Measurements from ENCODE around the gene KLF5. TPM values are rescaled to one million over a fixed set of nuclear protein-coding genes. Genes with fewer than 3 reads are reported as not detected.

The KLF5 gene
- total and polyA plus RNA-seq, 9 donors, result 2.1 to 45.7 (median 6.9) TPM

DNA sequence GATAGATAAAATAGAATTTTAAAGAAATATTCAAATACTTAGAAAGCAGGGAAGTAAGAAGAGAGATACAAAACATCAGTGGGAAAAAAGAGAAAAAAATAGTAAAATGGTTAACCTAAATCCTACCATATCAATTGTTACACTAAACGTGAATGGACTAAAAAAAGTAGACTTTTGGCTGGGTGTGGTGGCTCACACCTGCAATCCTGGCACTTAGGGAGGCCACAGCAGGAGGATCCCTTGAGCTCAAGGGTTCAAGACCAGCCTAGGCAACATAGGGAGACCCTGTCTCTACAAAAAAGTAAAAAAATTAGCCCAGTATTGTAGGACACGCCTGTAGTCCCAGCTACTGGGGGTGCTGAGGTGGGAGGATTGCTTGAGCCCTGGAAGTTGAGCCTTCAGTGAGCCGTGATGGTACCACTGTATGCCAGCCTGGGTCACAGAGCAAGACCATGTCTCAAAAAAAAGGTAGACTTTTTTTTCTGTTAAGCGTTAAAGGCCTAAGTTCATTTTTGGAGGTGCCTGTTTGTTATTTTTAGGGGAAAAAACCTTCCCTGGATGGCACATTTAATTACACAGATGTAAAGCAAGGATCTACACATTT lies 29.6 kb downstream of the KLF5 start:
- whole genome bisulfite sequencing, 3 donors, result 82 to 93% (median 83%) methylated on average over 4 of the region's 4 CpGs
- DNase-seq, result no peak
- no peak overlapping the region for H3K4me3 ChIP-seq

DNA sequence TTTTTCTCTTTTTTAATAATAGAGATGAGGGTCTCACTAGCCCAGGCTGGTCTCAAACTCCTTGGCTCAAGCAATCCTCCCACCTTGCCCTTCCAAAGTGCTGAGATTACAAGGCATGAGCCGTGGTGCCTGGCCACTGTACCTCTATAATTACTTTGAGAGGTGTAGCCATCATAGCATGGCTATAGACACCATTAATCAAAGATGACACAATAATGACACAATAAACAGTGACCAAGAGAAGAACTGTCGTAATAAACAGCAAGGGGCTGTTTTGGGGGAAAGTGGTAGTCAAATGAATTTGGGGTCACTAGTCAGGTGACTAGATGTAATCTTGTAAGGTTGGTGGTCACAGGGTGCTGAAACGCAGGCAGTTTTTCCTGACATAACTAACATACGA lies 30.4 kb downstream of the KLF5 start:
- H3K9me3 ChIP-seq, result peaks cover 0 to 4% of the 10 kb centered on the region in 2 donors
- no peaks in the 10 kb centered on the region for H3K27me3 ChIP-seq
- no peaks in the 10 kb centered on the region for H3K4me1 ChIP-seq (ENCODE audit: insufficient read depth)
- H3K36me3 ChIP-seq, result no peaks in the 10 kb centered on the region
- DNase-seq, result no peak
- WGBS, 3 donors, result 80 to 93% (median 88%) methylated on average over 4 of the region's 4 CpGs
- TF ChIP-seq, protein P1, sequence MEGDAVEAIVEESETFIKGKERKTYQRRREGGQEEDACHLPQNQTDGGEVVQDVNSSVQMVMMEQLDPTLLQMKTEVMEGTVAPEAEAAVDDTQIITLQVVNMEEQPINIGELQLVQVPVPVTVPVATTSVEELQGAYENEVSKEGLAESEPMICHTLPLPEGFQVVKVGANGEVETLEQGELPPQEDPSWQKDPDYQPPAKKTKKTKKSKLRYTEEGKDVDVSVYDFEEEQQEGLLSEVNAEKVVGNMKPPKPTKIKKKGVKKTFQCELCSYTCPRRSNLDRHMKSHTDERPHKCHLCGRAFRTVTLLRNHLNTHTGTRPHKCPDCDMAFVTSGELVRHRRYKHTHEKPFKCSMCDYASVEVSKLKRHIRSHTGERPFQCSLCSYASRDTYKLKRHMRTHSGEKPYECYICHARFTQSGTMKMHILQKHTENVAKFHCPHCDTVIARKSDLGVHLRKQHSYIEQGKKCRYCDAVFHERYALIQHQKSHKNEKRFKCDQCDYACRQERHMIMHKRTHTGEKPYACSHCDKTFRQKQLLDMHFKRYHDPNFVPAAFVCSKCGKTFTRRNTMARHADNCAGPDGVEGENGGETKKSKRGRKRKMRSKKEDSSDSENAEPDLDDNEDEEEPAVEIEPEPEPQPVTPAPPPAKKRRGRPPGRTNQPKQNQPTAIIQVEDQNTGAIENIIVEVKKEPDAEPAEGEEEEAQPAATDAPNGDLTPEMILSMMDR (IDR thresholded peaks at IDR 0.05), result no peak
- no peak for TF ChIP-seq EP300 (IDR thresholded peaks at IDR 0.05)
- no peak for TF ChIP-seq POLR2A (IDR thresholded peaks at IDR 0.05)
- H3K27ac ChIP-seq, result no peak overlapping the region
- intact Hi-C loops (cut with DNase I), result no loop called here
- no peak overlapping the region for H3K4me3 ChIP-seq

More for the DNA sequence above, 29.6 kb downstream of the KLF5 start:
- H3K9me3 ChIP-seq, result peaks cover 0 to 4% of the 10 kb centered on the region in 2 donors
- H3K27ac ChIP-seq, result no peak overlapping the region
- no peak for TF ChIP-seq EP300 (IDR thresholded peaks at IDR 0.05)
- TF ChIP-seq, protein P1 (IDR thresholded peaks at IDR 0.05), result no peak
- no peak for TF ChIP-seq POLR2A (IDR thresholded peaks at IDR 0.05)
- H3K36me3 ChIP-seq, result no peaks in the 10 kb centered on the region
- intact Hi-C loops (cut with DNase I), result no loop called here
- H3K27me3 ChIP-seq, result no peaks in the 10 kb centered on the region
- H3K4me1 ChIP-seq (ENCODE audit: insufficient read depth), result no peaks in the 10 kb centered on the region

GRCh38 chr13:73090116-73090822 lies 31.5 kb downstream of the KLF5 start:
- WGBS, 3 donors, result 73 to 87% (median 82%) methylated on average over 8 of the region's 8 CpGs
- Histone ChIP-seq H3K9me3 (peaks cover 0 to 4% of the 10 kb centered on the region in 2 donors), H3K4me1 (ENCODE audit: insufficient read depth) (no peaks in the 10 kb centered on the region), H3K27me3 (no peaks in the 10 kb centered on the region), H3K27ac (no peak overlapping the region), H3K4me3 (no peak overlapping the region), H3K36me3 (no peaks in the 10 kb centered on the region)
- TF ChIP-seq, protein P1 (IDR thresholded peaks at IDR 0.05), result no peak
- no peak for TF ChIP-seq POLR2A (IDR thresholded peaks at IDR 0.05)
- no peak for TF ChIP-seq EP300 (IDR thresholded peaks at IDR 0.05)
- no peak for DNase-seq
- intact Hi-C loops (cut with DNase I), result no loop called here

DNA sequence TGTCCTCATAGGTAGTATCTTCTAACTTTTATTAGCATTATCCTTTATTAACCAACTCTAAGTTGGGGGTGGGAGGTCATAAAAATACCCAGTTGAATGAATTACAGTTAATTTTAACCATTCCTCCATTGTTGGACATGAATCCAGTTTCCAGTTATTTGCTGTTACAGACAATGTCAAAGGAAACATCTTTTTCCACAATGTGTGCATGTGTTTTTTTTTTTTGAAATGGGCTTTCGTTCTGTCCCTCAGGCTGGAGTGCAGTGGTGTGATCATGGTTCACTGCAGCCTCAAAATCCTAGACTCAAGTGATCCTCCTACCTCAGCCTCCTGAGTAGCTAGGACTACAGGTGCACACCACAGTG lies 32.0 kb downstream of the KLF5 start:
- 36 to 74% (median 49%) methylated on average over 1 of the region's 1 CpG for WGBS, 3 donors
- H3K27me3 ChIP-seq, result no peaks in the 10 kb centered on the region
- no peak overlapping the region for H3K27ac ChIP-seq
- no peaks in the 10 kb centered on the region for H3K36me3 ChIP-seq
- H3K9me3 ChIP-seq, result peaks cover 0 to 4% of the 10 kb centered on the region in 2 donors
- no peaks in the 10 kb centered on the region for H3K4me1 ChIP-seq (ENCODE audit: insufficient read depth)
- no peak for DNase-seq
- intact Hi-C loops (cut with DNase I), result no loop called here
- TF ChIP-seq EP300 (IDR thresholded peaks at IDR 0.05) (no peak), POLR2A (IDR thresholded peaks at IDR 0.05) (no peak)
- TF ChIP-seq, protein P1 (IDR thresholded peaks at IDR 0.05), result no peak
- H3K4me3 ChIP-seq, result no peak overlapping the region

All from ovary (tissue), 9 donors.